SK-N-SH treated with all-trans-retinoic acid at 6 μM for 48 hours (cell line): ENCODE data around the gene TADA2A.
A peak's percentile ranks its signal among the peaks of the same experiment; 100 is the strongest.

Experiments used
- ATAC-seq: fragments of 200-7000 bp; cut with Tn5 transposase; 3 replicates; pipeline ENCODE4 v1.9.1; 2020; ENCODE audit warnings: mild to moderate bottlenecking, moderate library complexity
- ARNTL ChIP-seq: fragments of 450-650 bp; formaldehyde crosslinking; IDR thresholded peaks from 2 replicates; pipeline ENCODE4 v1.5.0; 2020; ENCODE audit warnings: low read depth, mild to moderate bottlenecking, moderate library complexity, borderline replicate concordance
- BACH2 ChIP-seq: fragments of 250-450 bp; sonication (Bioruptor Pico); IDR thresholded peaks from 2 replicates; pipeline ENCODE4 v1.9.0; 2021; ENCODE audit warnings: mild to moderate bottlenecking, borderline replicate concordance
- CREB5 ChIP-seq: fragments of 250-450 bp; sonication (Bioruptor Pico); IDR thresholded peaks from 2 replicates; pipeline ENCODE4 v1.5.1; 2020; ENCODE audit warnings: low read depth, mild to moderate bottlenecking, moderate library complexity
- CSDC2 ChIP-seq: fragments of 250-450 bp; sonication (Bioruptor Pico); IDR thresholded peaks from 2 replicates; pipeline ENCODE4 v1.5.0; 2020; ENCODE audit warnings: mild to moderate bottlenecking, moderate library complexity
- ESRRG ChIP-seq: fragments of 250-450 bp; sonication (Bioruptor Pico); IDR thresholded peaks from 2 replicates; pipeline ENCODE4 v1.6.1; 2021; ENCODE audit warnings: mild to moderate bottlenecking
- GLIS3 ChIP-seq: fragments of 250-450 bp; sonication (Bioruptor Pico); IDR thresholded peaks from 2 replicates; pipeline ENCODE4 v1.5.0; 2020; ENCODE audit warnings: mild to moderate bottlenecking, moderate library complexity
- ISL1 ChIP-seq: fragments of 250-450 bp; sonication (Bioruptor Pico); IDR thresholded peaks from 2 replicates; pipeline ENCODE4 v2.1.2; 2022; ENCODE audit warnings: mild to moderate bottlenecking, moderate library complexity
- PATZ1 ChIP-seq: fragments of 250-450 bp; sonication (Bioruptor Pico); IDR thresholded peaks from 2 replicates; pipeline ENCODE4 v1.8.0; 2020; ENCODE audit warnings: mild to moderate bottlenecking, moderate library complexity, borderline replicate concordance
- POU6F1 ChIP-seq: fragments of 250-450 bp; sonication (Bioruptor Pico); IDR thresholded peaks from 2 replicates; pipeline ENCODE4 v1.8.0; 2021; ENCODE audit warnings: low read depth, mild to moderate bottlenecking, moderate library complexity, borderline replicate concordance
- PPARA ChIP-seq: fragments of 250-450 bp; sonication (Bioruptor Pico); IDR thresholded peaks from 2 replicates; pipeline ENCODE4 v1.5.0; 2020; ENCODE audit warnings: mild to moderate bottlenecking, borderline replicate concordance
- RARB ChIP-seq: fragments of 250-450 bp; sonication (Bioruptor Pico); IDR thresholded peaks from 2 replicates; pipeline ENCODE4 v1.8.0; 2021; ENCODE audit warnings: mild to moderate bottlenecking, moderate library complexity
- SNAI2 ChIP-seq: fragments of 250-450 bp; sonication (Bioruptor Pico); IDR thresholded peaks from 2 replicates; pipeline ENCODE4 v1.5.0; 2020; ENCODE audit warnings: mild to moderate bottlenecking, moderate library complexity
- TCF4 ChIP-seq: fragments of 250-450 bp; sonication (Bioruptor Pico); IDR thresholded peaks from 2 replicates; pipeline ENCODE4 v1.8.0; 2021; ENCODE audit warnings: mild to moderate bottlenecking, moderate library complexity, borderline replicate concordance
- TOX ChIP-seq: fragments of 250-450 bp; sonication (Bioruptor Pico); IDR thresholded peaks from 2 replicates; pipeline ENCODE4 v1.8.0; 2021; ENCODE audit warnings: mild to moderate bottlenecking, moderate library complexity, borderline replicate concordance
- TSHZ2 ChIP-seq: fragments of 250-450 bp; sonication (Bioruptor Pico); IDR thresholded peaks from 2 replicates; pipeline ENCODE4 v1.5.0; 2020; ENCODE audit warnings: mild to moderate bottlenecking, moderate library complexity
- ZC3H10 ChIP-seq: fragments of 250-450 bp; sonication (Bioruptor Pico); IDR thresholded peaks from 2 replicates; pipeline ENCODE4 v1.5.1; 2021; ENCODE audit warnings: mild to moderate bottlenecking, moderate library complexity
- ZFP3 ChIP-seq: fragments of 250-450 bp; sonication (Bioruptor Pico); IDR thresholded peaks from 2 replicates; pipeline ENCODE4 v1.5.0; 2020; ENCODE audit warnings: mild to moderate bottlenecking, moderate library complexity
- ZFP30 ChIP-seq: fragments of 450-650 bp; formaldehyde crosslinking; IDR thresholded peaks from 2 replicates; pipeline ENCODE4 v1.5.0; 2022; ENCODE audit warnings: mild to moderate bottlenecking, moderate library complexity
- ZNF565 ChIP-seq: fragments of 450-650 bp; formaldehyde crosslinking; conservative IDR thresholded peaks from 2 replicates; pipeline ENCODE4 v1.5.0; 2020; ENCODE audit warnings: low read depth, mild to moderate bottlenecking, moderate library complexity

TADA2A gene

GRCh38 chr17:37480427-37480826 lies 73.7 kb downstream of the TADA2A start:
- TF ChIP-seq ZFP3 (CRISPR knock-in tag) (no peak), ISL1 (CRISPR knock-in tag) (no peak), ZFP30 (CRISPR knock-in tag) (no peak), ZNF565 (CRISPR knock-in tag) (no peak), TOX (CRISPR knock-in tag) (no peak), PPARA (no peak), ESRRG (no peak), CREB5 (CRISPR knock-in tag) (no peak), CSDC2 (CRISPR knock-in tag) (no peak), BACH2 (no peak), RARB (no peak), SNAI2 (no peak), TSHZ2 (CRISPR knock-in tag) (no peak), PATZ1 (CRISPR knock-in tag) (no peak), ZC3H10 (no peak), TCF4 (CRISPR knock-in tag) (no peak), ARNTL (no peak), GLIS3 (CRISPR knock-in tag) (no peak)
- TF ChIP-seq, all 23 proteins: peak for 0
- no peak for ATAC-seq

- TF ChIP-seq BACH2 (no peak), POU6F1 (CRISPR knock-in tag) (no peak), ZC3H10 (no peak)
- ATAC-seq, result no peak
Observed at GRCh38 chr17:37481001-37481665, 74.4 kb downstream of the TADA2A start.

- ATAC-seq, result peak; percentile 14; the same call in 1 of the 3 replicates
- TF ChIP-seq CREB5 (CRISPR knock-in tag) (no peak), ZNF565 (CRISPR knock-in tag) (no peak), PPARA (no peak), RARB (no peak)
Observed at GRCh38 chr17:37483311-37484039, 76.8 kb downstream of the TADA2A start.
